HT1080 (cell line): ENCODE results near the gene MACROD2. TPM values are rescaled to one million over a fixed set of nuclear protein-coding genes. Genes with fewer than 3 reads are reported as not detected.
A peak's percentile ranks its signal among the peaks of the same experiment; 100 is the strongest.
"Not testable (repeated sequence)": the region's sequence is repeated elsewhere in the genome, so short reads cannot be mapped to it uniquely, and the experiment has no call there.

ENCODE experiments used
- DNase-seq: peaks from one replicate; pipeline ENCODE4 v3.0.0-alpha.2; 2015; ENCODE audit warnings: low read depth
- total RNA-seq: library from RNA; depleted of rRNA; stranded (reverse); fragments of >200 nt; shearing (Covaris generic); gene quantifications from 2 replicates; pipeline ENCODE4 v1.2.3, GENCODE V29; 2014

Gene MACROD2
- total RNA-seq, 1 experiment from 2014 or later = 1.2 TPM

GRCh38 chr20:14259689-14260088 lies 264.4 kb downstream of the MACROD2 start:
- no peak for DNase-seq

GRCh38 chr20:14260367-14260766 lies 265.1 kb downstream of the MACROD2 start:
- DNase-seq = no peak

- peak; percentile 21 for DNase-seq
Measured at GRCh38 chr20:14264869-14265268, 269.6 kb downstream of the MACROD2 start.

GRCh38 chr20:14266246-14266645 lies 270.9 kb downstream of the MACROD2 start:
- no peak for DNase-seq

- not testable (repeated sequence) for DNase-seq
Measured at GRCh38 chr20:14270751-14271150, 275.4 kb downstream of the MACROD2 start.

GRCh38 chr20:14282140-14282539 lies 286.8 kb downstream of the MACROD2 start:
- no peak for DNase-seq

GRCh38 chr20:14284443-14284842 lies 289.1 kb downstream of the MACROD2 start:
- no peak for DNase-seq

- peak; percentile 96 for DNase-seq
Measured at GRCh38 chr20:14288341-14289330, 293.3 kb downstream of the MACROD2 start.

GRCh38 chr20:14291502-14291901 lies 296.2 kb downstream of the MACROD2 start:
- DNase-seq = no peak

- no peak for DNase-seq
Measured at GRCh38 chr20:14295238-14295637, 299.9 kb downstream of the MACROD2 start.

- DNase-seq = no peak
Measured at GRCh38 chr20:14295770-14296309, 300.5 kb downstream of the MACROD2 start.

GRCh38 chr20:14299831-14300230 lies 304.5 kb downstream of the MACROD2 start:
- DNase-seq = no peak

- DNase-seq = no peak
Measured at GRCh38 chr20:14303106-14303505, 307.8 kb downstream of the MACROD2 start.

- no peak for DNase-seq
Measured at GRCh38 chr20:14303651-14304050, 308.3 kb downstream of the MACROD2 start.

GRCh38 chr20:14304472-14304871 lies 309.2 kb downstream of the MACROD2 start:
- no peak for DNase-seq

- no peak for DNase-seq
Measured at GRCh38 chr20:14307956-14308355, 312.6 kb downstream of the MACROD2 start.

- DNase-seq = peak; percentile 17
Measured at GRCh38 chr20:14310977-14311627, 315.8 kb downstream of the MACROD2 start.

- no peak for DNase-seq
Measured at GRCh38 chr20:14312001-14312400, 316.7 kb downstream of the MACROD2 start.

GRCh38 chr20:14313341-14314020 lies 318.2 kb downstream of the MACROD2 start:
- no peak for DNase-seq

- no peak for DNase-seq
Measured at GRCh38 chr20:14319704-14320103, 324.4 kb downstream of the MACROD2 start.

GRCh38 chr20:14331646-14332045 lies 336.3 kb downstream of the MACROD2 start:
- DNase-seq = no peak

- no peak for DNase-seq
Measured at GRCh38 chr20:14332866-14333265, 337.6 kb downstream of the MACROD2 start.
